Measurements from ENCODE around the gene CCDC33. TPM values are rescaled to one million over a fixed set of nuclear protein-coding genes. Genes with fewer than 3 reads are reported as not detected.

Gene CCDC33
- total RNA-seq, 1 donor from 2014 or later, result 0.25 TPM

DNA sequence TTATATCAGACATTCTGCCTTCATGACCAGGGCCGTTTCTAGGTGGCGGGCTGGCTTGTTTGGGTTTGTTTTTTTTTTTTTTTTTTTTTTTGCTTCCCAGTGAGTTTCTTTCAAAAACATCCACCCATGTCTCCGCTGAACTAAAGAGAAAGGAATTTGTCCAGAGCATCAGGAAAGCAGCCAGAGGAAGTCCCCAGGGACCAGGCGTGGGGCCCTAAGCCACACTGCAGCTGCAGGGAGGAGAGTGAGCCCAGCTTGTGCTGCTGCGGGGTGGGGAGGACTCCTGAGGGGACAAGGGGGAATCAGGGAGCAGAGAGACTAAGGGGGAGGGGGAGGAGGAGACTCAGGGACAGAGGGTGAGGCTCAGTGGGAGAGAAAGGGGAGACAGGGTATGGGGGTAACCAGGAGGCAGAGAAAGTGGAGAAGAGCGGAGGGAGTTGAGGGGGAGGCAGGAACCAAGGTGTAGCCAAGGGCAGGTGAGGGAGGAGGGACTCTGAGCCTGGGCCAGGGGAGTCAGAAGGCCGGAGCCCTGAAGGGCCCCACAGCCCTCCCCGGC, 81.8 kb downstream of the CCDC33 start:
- TF ChIP-seq, protein P1, sequence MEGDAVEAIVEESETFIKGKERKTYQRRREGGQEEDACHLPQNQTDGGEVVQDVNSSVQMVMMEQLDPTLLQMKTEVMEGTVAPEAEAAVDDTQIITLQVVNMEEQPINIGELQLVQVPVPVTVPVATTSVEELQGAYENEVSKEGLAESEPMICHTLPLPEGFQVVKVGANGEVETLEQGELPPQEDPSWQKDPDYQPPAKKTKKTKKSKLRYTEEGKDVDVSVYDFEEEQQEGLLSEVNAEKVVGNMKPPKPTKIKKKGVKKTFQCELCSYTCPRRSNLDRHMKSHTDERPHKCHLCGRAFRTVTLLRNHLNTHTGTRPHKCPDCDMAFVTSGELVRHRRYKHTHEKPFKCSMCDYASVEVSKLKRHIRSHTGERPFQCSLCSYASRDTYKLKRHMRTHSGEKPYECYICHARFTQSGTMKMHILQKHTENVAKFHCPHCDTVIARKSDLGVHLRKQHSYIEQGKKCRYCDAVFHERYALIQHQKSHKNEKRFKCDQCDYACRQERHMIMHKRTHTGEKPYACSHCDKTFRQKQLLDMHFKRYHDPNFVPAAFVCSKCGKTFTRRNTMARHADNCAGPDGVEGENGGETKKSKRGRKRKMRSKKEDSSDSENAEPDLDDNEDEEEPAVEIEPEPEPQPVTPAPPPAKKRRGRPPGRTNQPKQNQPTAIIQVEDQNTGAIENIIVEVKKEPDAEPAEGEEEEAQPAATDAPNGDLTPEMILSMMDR (IDR thresholded peaks at IDR 0.05; ENCODE audit: insufficient read depth, low read length, poor library complexity, severe bottlenecking), result no peak

DNA sequence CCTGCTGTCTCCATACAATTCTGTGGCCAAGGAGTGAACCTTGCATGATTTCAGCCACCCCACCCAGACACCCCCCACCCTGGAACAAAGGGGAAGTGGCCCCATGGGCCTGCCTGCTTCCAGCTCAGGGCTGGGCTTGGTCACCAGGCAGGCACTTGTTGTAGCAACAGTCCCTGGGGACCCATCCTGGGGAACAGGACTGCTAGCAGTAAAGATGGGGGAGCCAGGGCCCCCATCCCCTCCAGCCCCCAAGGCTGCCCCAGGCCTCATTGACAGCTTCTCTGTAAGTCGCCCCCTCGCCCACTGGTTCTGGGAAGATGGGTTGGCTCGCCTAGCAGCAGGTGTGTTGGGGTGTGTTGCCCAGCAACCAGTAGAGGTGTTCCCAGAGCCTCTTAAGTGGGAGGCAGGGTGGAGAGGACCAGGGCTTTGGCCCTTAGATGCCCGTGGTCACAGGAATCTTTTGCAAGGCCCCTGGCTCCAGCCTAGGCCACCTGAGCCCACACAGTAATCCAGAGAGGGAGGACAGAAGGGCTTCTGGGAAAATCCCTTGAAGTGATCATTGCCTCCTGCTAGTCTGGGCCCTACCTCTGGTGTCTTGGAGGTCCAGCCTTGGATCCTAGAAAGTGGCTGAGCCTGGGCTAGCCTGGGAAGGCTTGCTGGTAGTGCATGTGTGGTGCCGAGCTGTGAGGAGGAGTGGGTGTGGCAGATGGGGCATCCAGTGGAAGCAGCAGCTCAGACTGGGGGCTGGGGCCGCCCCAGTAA, 82.4 kb downstream of the CCDC33 start:
- TF ChIP-seq, protein P1 (IDR thresholded peaks at IDR 0.05; ENCODE audit: insufficient read depth, low read length, poor library complexity, severe bottlenecking), result no peak
- no peak for DNase-seq (ENCODE audit: low read depth)
- Histone ChIP-seq H3K27me3 (ENCODE audit: control insufficient read depth, insufficient read depth, low read length) (no peaks in the 10 kb centered on the region), H3K36me3 (ENCODE audit: control insufficient read depth, insufficient read depth, low read length) (no peaks in the 10 kb centered on the region), H3K4me3 (ENCODE audit: low read depth, low read length) (no peak overlapping the region)

More for the DNA sequence above, 81.8 kb downstream of the CCDC33 start:
- Histone ChIP-seq H3K36me3 (ENCODE audit: control insufficient read depth, insufficient read depth, low read length) (no peaks in the 10 kb centered on the region), H3K4me3 (ENCODE audit: low read depth, low read length) (no peak overlapping the region), H3K27me3 (ENCODE audit: control insufficient read depth, insufficient read depth, low read length) (no peaks in the 10 kb centered on the region)
- DNase-seq (ENCODE audit: low read depth), result peak; percentile 69

DNA sequence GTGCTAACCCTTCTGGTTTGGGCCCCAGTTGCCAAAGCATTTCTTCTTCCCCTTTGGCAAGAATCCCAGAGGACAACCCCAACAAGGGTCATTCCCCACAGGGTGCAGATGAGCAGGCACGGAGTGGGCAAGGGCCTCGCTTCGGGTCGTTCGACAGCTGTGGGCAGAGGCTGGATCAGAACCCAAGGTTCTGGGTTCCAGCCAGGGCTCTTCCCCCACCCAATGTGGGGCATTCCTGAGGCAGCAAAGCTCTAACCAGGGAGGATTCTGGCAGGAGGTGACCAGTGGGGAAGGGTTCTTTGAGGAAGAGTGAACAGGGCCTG, 83.0 kb downstream of the CCDC33 start:
- no peak for DNase-seq (ENCODE audit: low read depth)
- H3K36me3 ChIP-seq (ENCODE audit: control insufficient read depth, insufficient read depth, low read length), result no peaks in the 10 kb centered on the region

DNA sequence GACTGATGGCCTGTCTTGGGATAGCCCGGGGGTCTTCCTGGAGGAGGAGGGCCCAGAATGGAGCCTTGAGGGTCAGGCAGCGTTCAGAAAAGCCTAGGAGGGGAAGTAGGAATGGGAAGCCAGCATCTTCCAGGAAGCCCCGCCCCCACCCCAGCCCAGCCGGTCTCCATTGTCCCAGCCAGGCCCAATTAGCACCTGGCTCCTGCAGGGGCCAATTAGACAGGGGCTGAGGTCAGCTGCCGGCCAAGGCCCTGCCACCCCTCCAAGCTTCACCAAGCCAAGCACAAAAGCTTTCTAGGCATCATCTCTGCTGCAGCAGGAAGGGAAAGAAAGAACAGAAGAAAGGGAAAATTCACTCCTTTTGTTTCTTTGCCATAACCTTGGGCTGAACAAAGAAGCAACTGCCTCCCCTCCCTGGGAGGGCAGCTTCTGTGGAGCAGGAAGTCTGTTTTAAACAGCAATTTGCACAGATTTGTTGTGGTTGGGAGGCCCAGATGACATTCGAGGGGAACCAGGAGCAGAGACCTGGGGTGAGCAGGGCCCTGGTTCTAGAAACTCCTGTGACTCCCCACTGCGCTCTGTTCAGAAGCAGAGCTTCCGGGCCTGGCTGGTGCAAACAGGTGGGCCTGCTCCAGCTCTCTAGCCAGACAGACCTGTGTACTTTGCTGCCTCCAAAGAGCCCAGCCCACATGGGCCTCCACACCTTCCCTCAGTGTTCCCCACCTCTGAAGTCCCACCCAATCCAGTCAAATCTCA, 83.6 kb downstream of the CCDC33 start:
- TF ChIP-seq, protein P1 (IDR thresholded peaks at IDR 0.05; ENCODE audit: insufficient read depth, low read length, poor library complexity, severe bottlenecking), result no peak
- no peak for DNase-seq (ENCODE audit: low read depth)
- Histone ChIP-seq H3K4me3 (ENCODE audit: low read depth, low read length) (no peak overlapping the region), H3K36me3 (ENCODE audit: control insufficient read depth, insufficient read depth, low read length) (no peaks in the 10 kb centered on the region), H3K27me3 (ENCODE audit: control insufficient read depth, insufficient read depth, low read length) (no peaks in the 10 kb centered on the region)

More for the DNA sequence above, 83.0 kb downstream of the CCDC33 start:
- TF ChIP-seq, protein P1 (IDR thresholded peaks at IDR 0.05; ENCODE audit: insufficient read depth, low read length, poor library complexity, severe bottlenecking), result no peak
- Histone ChIP-seq H3K27me3 (ENCODE audit: control insufficient read depth, insufficient read depth, low read length) (no peaks in the 10 kb centered on the region), H3K4me3 (ENCODE audit: low read depth, low read length) (no peak overlapping the region)

DNA sequence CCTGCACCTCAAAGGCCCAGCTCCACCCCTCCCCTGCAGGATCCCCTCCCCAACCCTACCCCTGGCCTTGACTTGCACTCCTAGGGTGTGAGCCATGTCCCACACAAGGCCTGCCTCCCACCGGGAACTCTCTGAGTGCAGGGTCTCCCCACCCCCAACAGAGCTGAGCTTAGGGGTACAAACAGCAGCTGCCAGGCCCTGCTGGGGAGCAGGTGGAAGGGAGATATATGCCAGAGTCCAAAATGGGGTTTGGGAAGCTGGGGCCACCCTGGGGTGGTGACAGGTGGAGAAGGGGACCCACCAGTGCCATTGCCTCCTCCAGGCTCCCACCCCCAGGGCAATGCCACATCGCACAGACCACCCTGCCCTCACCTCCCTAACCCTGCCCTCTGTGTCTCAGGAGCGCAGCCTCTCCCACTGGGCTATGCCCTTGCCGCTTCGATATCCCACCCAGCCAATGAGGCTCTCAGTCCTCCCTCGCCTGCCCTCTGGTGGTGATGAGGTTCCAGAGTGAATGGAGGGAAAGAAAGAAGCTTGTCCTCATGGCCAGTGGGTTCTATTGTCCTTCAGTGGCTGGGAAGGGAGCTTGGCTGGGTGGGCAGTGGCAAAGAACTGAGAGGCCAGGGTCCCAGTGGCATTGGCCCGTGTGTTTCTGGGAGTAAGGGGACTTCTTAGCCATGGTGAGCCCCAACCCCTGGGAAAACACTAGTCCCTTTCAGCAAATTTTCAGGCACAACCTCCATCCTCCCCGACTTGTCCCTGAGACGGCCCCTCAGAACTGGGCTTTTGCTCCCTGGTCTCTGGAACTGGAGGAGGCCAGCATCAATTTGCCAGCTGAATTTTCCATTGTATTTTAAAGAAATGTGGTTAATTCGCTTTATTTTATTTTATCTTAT, 84.5 kb downstream of the CCDC33 start:
- H3K27me3 ChIP-seq (ENCODE audit: control insufficient read depth, insufficient read depth, low read length), result peaks cover 4% of the 10 kb centered on the region
- H3K4me3 ChIP-seq (ENCODE audit: low read depth, low read length), result no peak overlapping the region
- no peak for DNase-seq (ENCODE audit: low read depth)
- no peaks in the 10 kb centered on the region for H3K36me3 ChIP-seq (ENCODE audit: control insufficient read depth, insufficient read depth, low read length)
- TF ChIP-seq, protein P1 (IDR thresholded peaks at IDR 0.05; ENCODE audit: insufficient read depth, low read length, poor library complexity, severe bottlenecking), result peak; percentile 64
